NCI-H526 (cell line): ENCODE data around the gene RNF186.

Source experiments
- DNase-seq, 2 experiments: peaks; one replicate each; lab custom pipeline; 2025; lab: John Stamatoyannopoulos, UW

The RNF186 gene

GRCh38 chr1:19794583-19794982 lies 20.5 kb downstream of the RNF186 start:
- DNase-seq = no peak

DNA sequence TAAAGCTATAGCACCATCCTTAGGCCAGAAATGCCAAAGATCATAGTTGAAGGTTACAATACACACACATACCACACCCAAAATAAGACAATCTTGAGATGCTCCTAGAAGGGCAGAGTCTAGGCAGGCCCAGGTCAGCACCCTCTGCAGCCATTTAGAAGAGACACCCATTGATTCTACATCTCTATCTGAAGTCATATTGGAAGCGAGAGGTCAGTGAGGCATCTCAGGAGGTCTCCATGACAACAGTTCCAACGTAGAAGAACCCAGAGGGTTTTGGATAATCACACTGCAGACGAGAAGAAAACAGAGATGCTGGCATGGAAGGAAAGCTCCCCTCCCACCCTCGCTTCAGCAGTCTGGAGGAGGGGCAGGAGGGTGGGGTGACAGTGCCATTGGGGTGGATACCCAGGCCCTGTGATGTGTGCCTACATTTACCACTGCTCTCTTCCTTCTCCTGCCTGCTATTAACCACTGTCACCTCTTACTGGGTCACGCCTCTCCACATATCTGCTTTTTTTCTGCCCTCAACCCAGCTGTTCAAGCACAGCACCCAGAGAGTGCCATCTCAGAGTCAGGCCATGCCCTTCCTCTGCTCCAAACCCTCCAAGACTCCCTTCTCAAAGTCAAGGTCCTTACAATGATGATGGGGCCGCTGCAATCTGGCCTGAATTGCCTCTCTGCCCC lies 21.6 kb downstream of the RNF186 start:
- DNase-seq = no peak

DNA sequence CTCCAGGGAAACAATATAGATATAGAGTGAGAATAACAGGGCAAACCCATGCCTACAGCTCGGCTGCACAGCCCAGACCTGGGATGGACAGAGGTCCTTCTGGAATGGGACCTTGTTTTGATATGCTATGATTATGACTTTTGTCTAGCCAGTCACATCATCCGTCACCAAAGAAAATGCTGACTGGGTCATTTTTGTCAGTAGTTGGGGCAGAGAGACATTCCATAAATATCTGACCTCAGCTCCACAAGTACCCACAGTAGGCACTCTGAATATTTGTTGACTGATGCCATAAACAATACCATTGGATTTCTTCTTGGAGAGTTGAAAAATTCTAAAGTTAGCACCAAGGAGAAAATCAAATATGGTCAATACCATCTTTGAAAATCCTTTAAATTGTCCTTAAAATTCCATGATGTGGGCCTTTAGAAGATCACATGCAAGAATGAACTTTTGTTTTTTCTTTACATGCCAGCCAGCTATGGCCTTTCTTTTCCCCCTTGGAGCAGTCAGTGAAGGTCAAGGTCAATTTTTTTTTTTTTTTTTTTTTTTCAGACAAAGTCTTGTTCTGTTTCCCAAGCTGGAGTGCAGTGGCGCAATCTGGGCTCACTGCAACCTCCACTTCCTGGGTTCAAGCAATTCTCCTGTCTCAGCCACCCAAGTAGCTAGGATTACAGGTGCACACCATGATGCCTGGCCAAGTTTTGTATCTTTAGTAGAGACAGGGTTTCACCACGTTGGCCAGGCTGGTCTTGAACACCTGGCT lies 22.7 kb downstream of the RNF186 start:
- no peak for DNase-seq

DNA sequence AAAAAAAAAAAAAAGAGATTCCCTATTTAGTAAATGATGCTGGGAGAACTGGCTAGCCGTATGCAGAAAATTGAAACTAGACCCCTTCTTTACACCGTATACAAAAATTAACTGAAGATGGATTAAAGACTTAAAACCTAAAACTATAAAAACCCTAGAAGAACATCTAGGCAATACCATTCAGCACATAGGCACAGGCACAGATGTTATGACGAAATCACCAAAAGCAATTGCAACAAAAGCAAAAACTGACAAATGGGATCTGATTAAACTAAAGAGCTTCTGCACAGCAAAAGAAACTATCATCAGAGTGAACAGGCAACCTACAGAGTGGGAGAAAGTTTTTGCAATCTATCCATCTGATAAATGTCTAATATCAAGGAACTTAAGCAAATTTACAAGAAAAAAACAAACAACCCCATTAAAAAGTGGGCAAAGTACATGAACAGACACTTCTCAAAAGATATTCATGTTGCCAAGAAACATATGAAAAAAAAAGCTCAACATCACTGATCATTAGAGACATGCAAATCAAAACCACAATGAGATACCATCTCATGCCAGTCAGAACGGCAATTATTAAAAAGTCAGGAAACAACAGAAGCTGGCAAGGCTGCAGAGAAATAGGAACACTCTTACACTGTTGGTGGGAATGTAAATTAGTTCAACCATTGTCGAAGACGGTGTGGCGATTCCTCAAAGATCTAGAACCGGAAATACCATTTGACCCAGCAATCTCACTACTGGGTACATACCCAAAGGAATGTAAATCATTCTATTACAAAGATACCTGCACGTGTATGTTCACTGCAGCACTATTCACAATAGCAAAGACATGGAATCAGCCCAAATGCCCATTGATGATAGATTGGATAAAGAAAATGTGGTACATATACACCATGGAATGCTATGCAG lies 24.8 kb downstream of the RNF186 start:
- DNase-seq = peak; percentile 47 to 87

DNA sequence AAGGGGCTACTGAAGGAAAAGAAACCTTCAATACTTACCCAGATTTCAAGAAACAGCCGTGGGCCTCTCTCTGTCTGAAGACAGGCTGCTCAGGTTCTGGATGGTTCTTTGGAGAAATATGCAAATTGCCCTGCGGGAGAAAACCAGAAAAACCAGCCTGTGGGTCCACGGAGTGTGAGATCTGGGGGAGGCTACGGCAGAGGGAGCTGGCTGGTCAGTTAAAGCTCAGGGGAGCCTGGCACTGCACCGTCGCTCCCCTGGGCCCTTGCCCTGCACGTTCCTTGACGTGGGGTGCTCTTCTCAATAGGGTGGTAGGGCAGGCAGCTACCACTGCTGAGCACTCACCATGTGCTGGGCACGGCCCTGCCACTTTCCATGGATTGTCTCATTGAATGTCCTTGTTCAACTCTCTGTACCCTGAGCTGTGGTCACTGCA lies 28.1 kb downstream of the RNF186 start:
- DNase-seq = peak; percentile 65 to 84

DNA sequence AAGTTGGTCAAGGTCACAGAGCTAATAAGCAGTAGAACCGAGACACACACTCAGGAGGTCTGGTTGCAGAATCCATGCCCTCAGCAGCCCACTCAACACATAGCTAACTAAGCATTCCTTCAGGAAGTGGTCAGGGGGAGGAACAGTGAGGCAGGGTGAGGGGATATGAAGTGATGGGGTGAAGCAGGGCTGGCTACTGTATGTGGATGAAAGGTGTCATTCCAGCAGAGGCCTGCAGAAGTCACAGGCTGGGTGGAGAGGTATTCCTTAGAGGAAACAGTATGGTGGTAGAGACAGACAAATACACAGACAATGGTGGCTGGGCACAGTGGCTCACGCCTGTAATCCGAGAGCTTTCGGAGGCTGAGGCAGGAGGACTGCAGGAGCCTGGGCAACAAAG lies 29.4 kb downstream of the RNF186 start:
- no peak for DNase-seq

- DNase-seq = no peak
Measured at GRCh38 chr1:19780267-19780877, 34.7 kb downstream of the RNF186 start.

- DNase-seq = no peak
Measured at GRCh38 chr1:19776933-19777332, 38.1 kb downstream of the RNF186 start.

DNA sequence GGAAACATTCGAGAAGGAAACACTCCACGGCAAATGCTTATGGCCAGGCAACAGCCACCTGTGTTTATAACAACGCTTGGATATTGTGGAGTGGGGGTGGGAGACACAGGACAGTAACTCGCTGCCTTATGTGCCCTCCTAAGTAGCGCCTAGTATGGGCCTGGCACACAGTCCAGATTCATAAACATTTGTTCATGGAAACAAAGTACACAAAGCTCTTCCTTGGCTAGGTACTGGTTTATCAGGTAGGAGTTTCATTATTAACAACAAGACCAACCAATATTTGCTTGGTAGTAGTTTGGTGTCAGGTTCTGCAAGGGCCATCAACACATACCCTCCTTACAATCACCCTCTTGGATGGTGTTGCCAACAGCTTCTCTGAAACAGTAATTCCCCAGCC lies 38.8 kb downstream of the RNF186 start:
- DNase-seq = no peak

DNA sequence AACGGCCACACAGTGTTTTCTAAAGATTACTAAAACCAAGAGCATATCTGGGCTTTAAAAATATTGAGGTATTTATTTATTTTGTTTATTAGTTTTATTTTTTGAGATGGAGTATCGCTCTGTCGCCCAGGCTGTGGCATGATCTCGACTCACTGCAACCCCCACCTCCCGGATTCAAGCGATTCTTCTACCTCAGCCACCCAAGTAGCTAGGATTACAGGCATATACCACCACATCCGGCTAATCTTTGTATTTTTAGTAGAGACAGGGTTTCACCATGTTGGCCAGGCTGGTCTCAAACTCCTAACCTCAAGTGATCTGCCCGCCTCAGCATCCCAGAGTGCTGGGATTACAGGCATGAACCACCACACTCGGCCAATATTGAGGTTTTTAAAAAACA lies 39.3 kb downstream of the RNF186 start:
- DNase-seq = no peak

DNA sequence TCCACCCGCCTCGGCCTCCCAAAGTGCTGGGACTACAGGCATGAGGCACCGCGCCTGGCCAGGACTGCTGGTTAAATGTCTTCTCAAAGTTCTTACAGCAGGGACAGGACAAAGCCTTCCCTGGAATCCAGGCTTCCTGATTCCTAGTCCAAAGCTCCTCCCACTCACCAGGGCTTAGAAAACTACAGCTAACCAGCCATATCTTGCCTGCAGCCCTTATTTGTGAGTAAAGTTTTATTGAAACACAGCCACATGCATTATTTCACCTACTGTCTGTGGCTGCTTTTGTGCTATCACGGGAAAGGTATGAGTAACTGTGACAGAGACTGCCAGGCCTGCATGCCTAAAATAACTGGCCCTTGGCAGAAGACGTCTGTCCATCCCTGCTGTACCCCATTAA lies 39.8 kb downstream of the RNF186 start:
- no peak for DNase-seq

GRCh38 chr1:19774180-19774785 lies 40.8 kb downstream of the RNF186 start:
- DNase-seq = no peak

- DNase-seq = no peak
Measured at GRCh38 chr1:19773485-19773884, 41.6 kb downstream of the RNF186 start.

DNA sequence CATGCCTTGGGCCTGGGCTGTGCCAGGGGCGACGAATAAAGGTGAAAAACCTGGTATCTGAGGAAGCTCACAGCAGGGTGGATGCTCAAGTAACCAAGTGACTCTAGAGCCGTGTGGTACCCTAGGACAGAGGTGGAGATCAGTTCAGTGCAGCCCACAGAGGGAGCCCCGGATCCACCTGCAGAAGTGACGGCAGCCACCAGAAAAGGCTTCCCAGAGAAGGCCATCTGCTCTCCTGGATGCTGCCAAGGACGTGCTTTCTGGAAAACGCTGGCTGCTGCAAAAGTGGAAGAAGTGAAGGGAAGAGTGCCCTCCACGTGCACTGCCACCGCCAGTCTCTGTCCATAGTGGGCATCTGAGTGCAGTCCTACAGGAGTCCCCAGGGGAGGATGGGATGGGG lies 43.0 kb downstream of the RNF186 start:
- peak in 1 of 2 experiments; percentile 14 for DNase-seq

- no peak for DNase-seq
Measured at GRCh38 chr1:19771350-19771749, 43.7 kb downstream of the RNF186 start.

- DNase-seq = no peak
Measured at GRCh38 chr1:19770436-19771190, 44.5 kb downstream of the RNF186 start.

- no peak for DNase-seq
Measured at GRCh38 chr1:19769211-19769932, 45.7 kb downstream of the RNF186 start.

DNA sequence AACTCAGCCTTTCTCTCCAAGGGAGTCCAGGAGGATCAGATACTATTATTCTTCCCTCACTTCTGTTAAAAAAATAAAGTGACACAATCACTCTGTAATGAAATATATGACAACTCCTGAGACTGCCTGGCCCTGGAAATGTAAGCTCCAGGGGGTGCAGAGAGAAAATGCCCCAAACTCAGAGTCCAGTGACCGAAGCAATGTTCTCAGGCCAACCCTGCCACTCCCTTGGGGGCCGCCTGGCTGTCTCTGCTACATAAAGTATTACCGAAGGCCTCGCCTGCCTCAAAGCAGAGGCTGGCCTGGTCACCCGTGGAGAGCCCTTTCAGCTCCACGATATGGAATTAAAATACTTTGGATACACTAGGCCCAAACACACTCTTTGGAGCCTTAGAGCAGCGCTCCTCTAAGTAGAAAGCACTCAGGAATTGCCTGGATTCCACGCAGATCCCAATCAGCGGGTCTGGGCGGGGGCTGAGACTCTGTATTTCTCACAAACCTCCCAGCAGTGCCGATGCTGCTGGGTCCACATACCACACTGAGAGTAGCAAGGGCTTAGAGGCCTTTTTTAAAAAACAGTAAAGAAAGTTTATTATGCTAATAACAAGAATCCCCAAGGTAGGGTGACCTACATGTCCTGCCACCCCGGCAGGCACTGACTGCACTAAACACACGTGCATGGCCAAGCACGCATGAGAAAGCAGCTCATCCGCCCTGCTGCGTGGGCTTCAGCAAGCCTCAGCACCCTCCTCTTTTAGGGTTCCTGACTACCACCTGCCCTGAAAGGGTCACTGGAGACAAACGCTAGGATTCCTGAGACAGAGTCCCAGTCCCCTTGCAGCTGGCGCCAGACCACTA lies 46.5 kb downstream of the RNF186 start:
- no peak for DNase-seq

DNA sequence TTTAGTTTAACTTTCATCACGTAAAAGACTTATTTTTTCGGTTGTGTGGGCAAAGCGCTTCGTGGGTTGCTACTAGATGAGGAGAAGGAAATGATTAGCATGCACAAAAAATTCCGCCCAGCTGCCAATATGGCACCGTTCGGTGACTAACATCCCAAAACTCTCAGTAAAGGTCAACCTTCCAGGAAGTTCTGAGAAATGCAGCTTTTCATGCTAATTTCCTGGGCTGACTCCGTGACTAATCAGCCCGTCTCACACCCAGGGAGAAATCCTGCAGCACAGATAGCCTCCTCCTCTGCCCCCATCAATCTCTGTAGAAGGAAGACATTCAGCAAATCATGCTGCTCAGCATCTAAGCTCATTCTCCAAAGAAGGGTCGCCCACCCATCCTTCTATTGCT lies 49.5 kb downstream of the RNF186 start:
- DNase-seq = no peak
